Mammary epithelial cell (primary cell): ENCODE results near the gene ERCC6L.

Experiments
- EZH2 ChIP-seq: IDR thresholded peaks from 2 replicates; pipeline ENCODE4 v1.6.1; 2012; ENCODE audit warnings: low read length, inconsistent platforms, borderline replicate concordance
- TF ChIP-seq, protein P1 (sequence below), 2 donors: IDR thresholded peaks in 1 of 2; conservative IDR thresholded peaks in 1 of 2; 2 replicates each; pipeline ENCODE4 v1.5.1; 2011 to 2012; ENCODE audit warnings: inconsistent platforms in 2 of 2, low read length in 2 of 2, mild to moderate bottlenecking in 2 of 2, control low read depth in 1 of 2, low read depth in 1 of 2; ENCODE audit not compliant: insufficient read depth in 1 of 2; ENCODE audit errors: extremely low read depth in 1 of 2

DNA sequence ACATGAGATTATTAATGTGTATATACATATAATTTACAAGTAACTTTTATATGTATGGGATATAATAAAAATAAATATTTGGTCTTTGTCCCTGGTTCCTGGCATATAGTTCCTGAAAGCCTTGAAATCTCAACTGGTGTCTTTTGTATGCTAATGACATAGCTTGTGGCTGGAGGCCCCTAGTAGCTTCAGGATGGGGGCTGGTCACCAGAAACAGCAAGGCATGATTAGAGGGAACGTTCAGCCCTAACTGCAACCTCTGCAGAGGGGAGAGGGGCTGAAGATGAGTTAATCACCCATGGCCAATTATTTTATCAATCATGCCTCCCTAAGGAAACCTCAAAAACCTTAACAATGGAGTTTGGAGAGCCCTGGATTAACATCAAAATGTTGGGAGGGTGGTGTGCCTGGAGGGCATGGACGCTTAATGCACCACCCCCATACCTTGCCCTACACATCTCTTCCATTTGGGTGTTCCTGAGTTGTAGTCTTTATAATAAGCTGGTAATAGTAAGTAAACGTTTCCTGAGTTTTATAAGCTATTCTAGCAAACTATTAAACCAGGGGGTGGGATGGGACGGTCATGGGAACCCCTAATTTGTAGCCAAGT is 35.9 kb downstream of the ERCC6L start:
- TF ChIP-seq, protein P1, sequence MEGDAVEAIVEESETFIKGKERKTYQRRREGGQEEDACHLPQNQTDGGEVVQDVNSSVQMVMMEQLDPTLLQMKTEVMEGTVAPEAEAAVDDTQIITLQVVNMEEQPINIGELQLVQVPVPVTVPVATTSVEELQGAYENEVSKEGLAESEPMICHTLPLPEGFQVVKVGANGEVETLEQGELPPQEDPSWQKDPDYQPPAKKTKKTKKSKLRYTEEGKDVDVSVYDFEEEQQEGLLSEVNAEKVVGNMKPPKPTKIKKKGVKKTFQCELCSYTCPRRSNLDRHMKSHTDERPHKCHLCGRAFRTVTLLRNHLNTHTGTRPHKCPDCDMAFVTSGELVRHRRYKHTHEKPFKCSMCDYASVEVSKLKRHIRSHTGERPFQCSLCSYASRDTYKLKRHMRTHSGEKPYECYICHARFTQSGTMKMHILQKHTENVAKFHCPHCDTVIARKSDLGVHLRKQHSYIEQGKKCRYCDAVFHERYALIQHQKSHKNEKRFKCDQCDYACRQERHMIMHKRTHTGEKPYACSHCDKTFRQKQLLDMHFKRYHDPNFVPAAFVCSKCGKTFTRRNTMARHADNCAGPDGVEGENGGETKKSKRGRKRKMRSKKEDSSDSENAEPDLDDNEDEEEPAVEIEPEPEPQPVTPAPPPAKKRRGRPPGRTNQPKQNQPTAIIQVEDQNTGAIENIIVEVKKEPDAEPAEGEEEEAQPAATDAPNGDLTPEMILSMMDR (conservative IDR thresholded peaks at IDR 0.05 in 1 of 2, IDR thresholded peaks at IDR 0.05 in 1 of 2; ENCODE audit: extremely low read depth in 1 of 2, insufficient read depth in 1 of 2, low read depth in 1 of 2, low read length in 2 of 2): no peak
- TF ChIP-seq EZH2: no peak
